NCI-H2029 (cell line): Measurements from ENCODE around the gene MINK1.

Experiments
- DNase-seq: peaks from one replicate; lab custom pipeline; 2025; lab: John Stamatoyannopoulos, UW

Gene MINK1

DNA sequence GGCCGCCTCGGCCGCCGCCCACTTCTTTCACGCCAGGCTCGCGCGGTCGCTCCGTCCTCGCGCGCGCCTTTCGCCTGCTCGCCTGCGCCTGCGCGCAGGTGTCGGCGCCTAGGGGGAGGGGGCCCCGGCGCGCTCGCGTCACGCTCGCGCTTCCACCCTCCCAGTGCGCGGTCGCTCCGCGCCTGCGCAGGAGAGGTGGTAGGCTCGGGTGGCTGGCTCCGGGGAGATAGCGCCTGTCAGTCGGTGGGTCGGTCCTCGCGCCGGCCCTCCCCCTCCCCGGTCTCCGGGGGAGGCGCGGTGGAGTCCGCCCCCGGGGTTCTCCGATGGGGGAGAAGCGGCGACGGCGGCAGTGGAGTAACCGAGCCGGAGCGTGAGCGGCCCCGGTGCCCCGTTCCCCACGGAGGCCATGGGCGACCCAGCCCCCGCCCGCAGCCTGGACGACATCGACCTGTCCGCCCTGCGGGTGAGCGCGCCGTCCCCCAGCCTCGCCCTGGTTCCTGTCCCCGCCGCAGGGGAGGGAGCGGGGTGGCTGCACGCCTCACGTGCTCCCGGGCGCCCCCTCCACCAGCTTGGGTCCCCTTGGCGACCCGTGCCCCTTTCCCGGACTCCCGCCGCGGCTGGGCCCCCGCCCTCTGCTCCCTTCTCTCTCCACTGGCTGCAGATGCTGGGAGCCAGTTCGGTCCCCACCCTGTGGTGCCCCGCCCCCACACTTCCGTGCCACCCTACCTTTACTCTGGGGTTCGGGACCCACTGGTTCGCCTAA lies at the start of gene MINK1:
TSS of gene MINK1 (plus strand) at position 163 of the 763 bp plus-strand sequence. CDS start at position 407, 244 bp downstream.
- peak; percentile 65 for DNase-seq

DNA sequence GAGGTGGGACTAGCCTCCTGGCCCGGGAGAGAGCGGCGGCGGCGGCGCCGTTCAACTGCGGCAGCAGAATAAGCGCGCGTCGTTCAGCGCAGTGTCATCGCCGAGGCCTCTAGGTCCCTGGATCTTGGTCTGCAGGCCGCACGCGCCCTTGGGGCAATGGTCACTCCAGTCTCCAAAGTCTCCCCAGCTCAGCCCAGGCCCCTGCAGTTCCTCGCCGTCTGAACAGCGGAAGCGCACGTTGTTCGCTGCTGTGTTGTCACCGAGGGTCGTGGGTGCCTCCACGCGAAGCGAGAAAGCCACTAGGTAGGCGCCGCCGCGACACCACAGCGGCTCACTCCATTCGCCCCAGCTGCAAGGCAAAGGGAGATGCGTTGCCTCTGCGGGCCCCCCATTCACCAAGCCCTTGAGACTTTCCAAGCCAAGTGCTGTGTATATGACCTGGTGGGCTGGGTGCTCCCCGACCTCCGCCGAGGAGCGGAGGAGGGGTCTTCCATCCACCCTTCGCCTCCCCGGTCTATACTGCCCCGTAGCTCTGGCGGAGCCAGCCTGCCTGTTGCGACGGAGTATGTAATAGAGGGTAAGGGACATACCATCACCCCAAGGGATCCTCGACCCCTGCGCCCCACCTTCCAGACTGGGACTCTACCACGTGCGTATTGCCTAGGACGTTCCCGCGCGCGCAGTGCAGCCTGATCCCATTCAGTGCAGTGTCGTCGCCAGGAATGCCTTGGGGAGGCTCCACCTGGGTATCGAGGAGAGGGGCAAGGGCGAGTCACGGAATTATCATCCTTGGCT lies 47.6 kb upstream of the MINK1 start:
- no peak for DNase-seq

DNA sequence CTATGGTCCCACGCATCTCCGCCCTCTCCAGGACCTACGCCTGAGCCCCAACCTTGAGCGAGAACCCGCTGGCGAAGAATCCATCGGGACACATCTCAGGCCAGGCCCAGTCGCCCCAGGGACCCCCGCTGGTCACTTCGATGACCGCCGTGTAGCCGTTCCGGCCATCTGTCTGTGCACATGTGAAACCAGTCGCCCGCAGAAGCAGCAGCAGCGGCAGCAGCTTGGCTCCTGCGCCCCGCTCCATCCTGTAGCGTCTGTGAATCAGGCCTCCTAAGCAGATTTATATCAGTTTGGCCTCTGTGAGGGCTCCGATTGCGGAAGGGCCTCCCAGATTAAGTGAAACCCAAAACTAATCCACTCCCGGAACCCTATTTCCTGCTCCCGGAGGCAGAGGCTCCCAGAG lies 47.0 kb upstream of the MINK1 start, which contains the start of gene VMO1:
TSS of gene VMO1 (minus strand) at position 259 of the 406 bp plus-strand sequence. CDS start at position 247, 12 bp downstream.
- no peak for DNase-seq

DNA sequence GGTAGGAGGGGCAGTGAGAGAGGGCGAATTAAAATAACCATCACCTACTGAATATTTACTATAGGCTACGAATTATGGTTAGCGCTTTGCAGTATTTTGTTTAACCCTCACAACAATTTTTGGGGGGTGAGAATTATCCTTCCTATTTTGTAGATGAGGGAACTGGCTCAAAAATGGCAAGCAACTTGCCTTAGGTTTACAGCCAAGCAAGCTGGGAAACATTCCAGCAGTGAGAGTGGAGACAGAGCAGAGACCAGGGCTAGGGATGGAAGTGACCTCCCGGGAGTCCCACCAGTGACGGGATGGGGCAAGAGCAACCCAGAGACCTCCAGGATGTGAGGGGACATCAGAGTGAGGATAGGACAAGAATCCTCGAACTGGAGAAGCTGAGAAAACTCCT lies 46.6 kb upstream of the MINK1 start:
- DNase-seq, result no peak

DNA sequence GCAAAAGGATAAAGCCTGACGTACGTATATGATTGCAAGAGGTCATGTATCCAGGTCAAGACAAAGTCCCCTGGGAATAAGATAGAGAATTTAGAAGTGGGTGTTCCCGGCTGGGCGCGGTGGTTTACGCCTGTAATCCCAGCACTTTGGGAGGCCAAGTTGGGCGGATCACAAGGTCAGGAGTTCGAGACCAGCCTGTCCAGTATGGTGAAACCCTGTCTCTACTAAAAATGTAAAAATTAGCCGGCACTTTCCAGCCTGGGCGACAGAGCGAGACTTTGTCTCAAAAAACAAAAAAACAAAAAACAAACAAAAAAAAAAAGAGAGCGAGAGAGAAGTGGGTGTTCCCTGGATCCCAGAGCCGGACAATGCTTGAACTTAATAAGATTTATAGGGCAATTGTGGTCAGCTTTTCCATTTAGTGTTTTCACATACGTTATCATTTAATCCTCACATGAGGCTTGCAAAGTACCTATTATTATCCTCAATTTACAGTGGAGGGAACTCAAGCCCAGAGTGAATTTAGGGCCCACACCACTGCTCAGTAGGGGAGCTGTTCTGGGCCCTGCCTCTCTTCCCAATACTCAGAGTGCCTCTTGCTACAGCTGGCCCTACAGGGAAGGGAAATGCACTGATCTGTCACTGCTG lies 44.9 kb upstream of the MINK1 start:
- DNase-seq, result no peak

DNA sequence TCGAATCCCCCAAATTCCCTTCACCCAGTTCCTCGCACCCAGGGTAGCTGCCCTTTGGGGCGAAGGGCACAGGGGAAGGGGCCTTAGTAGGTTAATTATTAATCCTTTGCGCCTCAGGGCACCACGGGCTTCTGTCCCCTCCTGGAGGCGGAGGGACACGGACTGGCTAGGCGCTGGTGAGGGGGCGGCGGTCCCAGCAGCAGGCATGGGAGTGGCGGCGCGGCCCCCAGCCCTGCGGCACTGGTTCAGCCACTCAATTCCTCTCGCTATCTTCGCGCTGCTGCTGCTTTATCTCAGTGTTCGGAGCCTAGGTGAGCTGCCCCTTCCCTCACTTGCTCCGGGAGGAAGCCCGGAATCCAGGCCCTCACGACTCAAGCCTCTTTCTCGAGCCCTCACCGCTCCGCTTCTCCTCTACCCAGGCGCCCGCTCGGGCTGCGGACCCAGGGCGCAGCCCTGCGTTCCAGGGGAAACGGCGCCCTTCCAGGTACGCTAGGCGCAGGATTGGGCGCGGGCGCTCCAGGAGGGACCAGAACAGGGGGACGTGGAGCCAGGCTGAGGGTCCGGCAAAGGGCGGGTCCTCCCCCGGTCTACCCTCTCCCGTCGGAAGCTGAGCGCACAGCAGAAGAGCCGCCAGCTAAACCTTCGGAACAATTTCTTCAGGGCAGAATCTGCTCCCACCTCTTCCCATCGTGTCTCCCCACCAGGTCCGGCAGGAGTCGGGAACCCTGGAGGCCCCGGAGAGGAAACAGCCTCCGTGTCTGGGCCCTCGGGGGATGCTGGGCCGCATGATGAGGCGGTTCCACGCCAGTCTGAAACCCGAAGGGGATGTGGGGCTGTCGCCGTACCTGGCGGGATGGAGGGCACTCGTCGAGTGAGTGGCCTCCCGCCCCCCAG lies 44.1 kb upstream of the MINK1 start, which contains the start of gene GLTPD2:
TSS of gene GLTPD2 (plus strand) at position 158 of the 894 bp plus-strand sequence. CDS start at position 206, 48 bp downstream.
- DNase-seq, result no peak

DNA sequence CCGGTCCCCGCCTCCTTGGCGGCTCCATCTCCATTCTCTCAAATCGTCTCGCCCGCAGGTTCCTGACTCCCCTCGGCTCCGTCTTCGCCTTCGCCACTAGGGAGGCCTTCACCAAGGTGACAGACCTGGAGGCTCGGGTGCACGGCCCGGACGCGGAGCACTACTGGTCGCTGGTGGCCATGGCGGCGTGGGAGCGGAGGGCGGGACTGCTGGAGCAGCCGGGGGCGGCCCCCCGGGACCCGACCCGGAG lies 43.5 kb upstream of the MINK1 start:
- DNase-seq, result no peak

DNA sequence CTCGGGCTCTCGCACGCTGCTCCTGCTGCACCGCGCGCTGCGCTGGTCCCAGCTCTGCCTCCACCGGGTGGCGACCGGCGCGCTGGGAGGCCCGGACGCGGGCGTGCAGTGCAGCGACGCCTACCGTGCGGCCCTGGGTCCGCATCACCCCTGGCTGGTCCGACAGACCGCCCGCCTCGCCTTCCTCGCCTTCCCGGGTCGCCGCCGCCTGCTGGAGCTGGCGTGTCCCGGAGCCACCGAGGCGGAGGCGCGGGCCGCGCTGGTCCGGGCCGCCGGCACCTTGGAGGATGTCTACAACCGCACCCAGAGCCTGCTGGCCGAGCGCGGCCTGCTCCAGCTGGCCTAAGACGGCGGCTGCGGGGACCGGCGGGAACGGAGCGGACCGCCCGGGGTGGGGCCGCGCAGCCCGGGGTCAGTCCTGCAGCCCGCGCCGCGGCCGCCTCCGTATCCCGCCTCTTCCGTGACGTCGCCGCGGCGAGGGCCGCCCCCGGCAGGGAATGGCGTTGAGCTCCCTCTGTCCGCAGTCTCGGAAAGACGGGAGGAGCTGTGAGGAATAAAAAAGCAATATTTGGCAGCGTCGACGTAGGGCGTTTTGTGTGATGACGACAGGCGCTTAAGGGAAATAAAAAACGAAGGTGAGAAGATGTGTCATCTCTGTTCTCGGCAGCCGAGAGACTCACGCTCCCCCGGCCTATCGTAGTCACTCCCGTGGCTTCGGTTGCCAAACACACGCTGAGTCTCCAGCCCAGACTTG lies 43.0 kb upstream of the MINK1 start:
- peak; percentile 33 for DNase-seq

DNA sequence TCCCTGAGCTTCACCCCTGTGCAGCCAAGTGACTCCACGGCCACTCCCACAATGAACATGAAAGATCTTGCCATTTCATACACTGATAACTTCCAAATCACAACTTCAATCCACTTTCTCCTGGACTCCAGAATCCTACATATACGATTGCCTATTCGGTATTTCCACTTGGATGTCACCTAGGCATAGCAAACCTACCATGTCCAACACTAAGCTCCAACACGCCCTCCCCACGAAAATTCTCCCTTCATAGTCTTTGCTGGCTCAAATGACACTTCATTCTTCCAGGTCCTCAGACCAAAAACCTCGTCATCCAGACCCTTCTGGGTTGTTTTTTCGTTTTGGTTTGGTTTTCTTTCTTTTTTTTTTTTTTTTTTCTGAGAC lies 42.4 kb upstream of the MINK1 start:
- DNase-seq, result no peak

DNA sequence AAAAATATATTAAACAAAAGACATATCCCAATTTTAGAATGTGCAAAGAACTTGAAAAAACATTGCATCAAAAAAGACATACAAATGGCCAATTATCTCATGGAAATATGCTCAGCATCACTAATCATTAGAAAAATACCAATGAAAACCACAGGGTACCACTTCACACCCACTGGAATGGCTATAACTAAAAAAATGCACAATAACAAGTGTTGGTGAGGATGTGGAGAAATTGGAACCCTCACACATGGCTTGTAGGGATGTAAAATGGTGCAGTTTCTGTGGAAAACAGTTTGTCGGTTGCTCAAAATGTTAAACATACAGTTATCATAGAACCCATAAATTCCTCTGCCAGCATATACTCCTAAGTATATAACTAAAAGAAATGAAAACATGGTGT lies 38.0 kb upstream of the MINK1 start:
- no peak for DNase-seq

DNA sequence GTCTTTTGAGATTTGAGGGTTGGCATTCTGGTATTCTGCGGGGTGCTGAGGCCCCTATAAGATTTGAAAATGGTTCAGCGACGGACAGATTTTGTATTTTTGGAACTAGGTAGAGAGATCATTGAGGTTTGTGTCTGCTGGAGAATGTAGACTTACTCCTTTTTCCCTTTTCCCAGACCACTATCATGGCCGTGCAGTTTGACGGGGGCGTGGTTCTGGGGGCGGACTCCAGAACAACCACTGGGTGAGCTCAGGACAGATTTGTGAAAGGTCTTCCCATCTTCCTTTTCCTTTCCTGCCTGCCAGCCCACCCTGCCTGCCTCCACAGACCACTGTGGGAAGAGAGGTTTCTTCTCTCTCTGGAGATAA lies 36.6 kb upstream of the MINK1 start:
- DNase-seq, result no peak

DNA sequence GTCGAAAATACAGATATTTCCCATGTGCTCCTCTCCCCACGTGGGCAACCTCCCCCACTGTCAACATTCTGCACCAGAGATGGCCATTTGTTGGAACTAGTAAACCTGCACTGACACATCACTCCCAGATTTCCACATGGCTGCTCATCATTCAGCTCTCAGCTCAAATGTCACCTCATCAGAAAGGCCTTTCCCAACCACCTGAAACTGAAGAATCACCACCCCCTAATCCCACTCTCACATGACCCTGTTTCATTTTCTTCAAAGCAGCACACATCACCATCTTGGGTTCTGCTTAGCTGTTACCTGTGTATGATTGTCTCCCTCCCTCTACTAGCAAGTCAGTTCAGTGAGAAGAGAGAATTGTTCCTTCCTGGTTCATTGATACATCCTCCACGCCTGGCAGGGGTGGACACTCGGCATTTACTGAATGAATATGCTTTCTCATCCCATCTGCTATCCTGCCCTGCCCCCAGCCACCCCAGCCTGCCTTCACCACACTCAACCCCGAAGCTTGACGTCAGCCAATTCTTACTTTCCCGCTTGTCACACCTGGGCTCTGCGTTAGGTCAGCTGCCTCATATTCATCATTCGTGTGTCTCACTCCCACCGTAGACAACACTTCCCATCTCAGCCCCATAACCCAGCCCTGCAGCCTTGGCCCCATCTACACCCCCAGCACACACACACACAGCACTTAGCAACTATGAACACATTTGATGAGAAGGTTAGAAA lies 32.5 kb upstream of the MINK1 start:
- no peak for DNase-seq

DNA sequence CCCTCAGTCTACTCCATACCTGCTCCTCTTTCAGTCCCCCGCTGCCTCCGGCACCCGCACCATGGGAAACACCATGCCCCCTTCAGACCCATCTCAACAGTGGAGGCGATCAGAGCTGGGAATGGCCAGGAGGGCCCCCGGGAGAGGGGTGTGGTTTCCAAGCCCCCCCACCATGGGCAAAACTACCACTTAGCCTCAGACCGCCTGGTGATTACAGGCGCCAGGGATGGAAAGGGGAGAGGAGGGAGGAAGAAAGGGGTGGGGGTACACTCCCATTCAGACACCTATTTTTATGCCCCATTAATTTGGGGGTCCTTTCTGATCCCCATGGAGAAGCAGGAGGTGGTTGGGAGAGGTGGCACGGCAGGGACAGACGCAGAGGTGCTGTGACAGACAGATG lies 30.9 kb upstream of the MINK1 start, which contains the start of gene C17orf114:
TSS of gene C17orf114 (minus strand) at position 101 of the 400 bp plus-strand sequence.
- no peak for DNase-seq

DNA sequence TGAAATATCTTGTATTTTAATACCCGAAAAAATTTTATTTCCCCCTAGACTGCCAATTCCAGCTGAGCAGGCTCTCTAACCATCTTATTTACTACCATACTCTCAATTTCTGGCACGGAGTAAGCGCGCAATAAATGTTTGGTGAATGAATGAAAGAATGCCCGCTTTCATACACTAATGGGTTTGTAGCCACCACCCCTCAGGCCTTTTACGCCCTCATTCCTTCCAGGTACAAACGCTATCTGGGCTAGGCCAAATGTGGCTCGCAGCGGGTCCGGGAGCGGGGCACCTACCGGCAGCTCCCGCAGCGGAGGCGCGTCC lies 26.7 kb upstream of the MINK1 start:
- DNase-seq, result no peak

DNA sequence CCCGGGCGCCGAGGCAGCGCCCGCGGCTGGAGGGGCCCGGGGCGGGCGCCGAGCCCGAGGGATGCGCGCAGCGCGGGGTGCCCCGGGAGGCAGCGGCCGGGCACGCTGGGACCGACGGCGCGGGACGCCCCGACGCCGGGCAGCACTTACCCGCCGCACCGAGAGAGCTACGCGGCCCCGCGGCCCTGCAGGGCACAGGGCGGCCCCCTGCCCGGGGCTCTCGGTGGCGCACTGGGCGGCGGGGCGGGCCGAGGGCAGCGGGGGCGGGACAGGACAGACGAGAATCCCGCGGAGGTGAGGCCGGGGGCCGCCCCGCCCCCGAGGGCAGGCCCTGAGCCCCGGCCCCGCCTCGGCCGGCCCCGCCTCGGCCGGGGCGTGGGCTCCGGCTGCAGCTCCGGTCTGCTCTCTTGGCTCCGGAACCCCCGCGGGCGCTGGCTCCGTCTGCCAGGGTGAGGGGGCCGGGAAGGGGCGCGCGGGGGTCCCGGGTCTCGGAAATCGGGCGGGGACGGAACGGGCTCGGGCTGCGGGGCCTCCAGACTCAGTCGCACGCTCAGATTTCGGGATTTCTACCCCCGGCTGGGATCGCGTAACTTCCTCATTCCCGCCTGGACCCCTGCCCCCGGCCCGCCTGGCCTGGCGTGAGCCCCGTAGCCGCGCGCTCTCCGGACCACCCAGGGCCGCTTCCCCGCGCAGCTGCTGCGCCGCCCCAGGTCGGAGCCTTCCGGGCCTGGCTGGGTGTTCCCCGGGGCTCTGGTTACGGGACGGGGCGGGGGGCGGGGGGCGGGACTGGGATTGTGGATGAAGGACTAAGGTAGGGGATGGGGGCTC lies 26.1 kb upstream of the MINK1 start, which contains the start of gene PLD2:
TSS of gene PLD2 (plus strand) at position 376 of the 828 bp plus-strand sequence. CDS start 621 bp downstream, outside the sequence.
- DNase-seq, result peak; percentile 27

DNA sequence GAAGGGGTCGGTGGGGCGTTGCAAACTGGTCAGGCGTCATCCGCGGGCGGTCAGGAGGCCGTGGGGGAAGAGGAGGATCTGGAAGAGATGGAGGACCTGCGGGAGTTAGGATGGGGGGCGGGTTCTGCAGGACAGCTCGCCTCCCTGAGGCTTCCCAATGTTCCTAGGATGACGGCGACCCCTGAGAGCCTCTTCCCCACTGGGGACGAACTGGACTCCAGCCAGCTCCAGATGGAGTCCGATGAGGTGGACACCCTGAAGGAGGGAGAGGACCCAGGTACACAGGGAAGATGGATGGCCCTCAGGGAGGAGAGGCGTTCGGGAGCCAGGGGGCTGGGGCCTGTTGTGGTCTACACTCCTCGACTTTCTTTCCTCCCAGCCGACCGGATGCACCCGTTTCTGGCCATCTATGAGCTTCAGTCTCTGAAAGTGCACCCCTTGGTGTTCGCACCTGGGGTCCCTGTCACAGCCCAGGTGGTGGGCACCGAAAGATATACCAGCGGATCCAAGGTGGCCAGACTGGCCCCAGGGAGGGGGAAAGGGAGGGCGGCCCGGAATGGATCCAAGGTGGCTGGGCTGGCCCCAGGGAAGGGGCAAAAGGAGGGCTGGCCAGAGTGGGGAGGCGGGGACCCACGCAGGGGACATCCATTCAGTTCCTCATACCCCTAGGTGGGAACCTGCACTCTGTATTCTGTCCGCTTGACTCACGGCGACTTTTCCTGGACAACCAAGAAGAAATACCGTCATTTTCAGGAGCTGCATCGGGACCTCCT lies 25.3 kb upstream of the MINK1 start:
- no peak for DNase-seq

DNA sequence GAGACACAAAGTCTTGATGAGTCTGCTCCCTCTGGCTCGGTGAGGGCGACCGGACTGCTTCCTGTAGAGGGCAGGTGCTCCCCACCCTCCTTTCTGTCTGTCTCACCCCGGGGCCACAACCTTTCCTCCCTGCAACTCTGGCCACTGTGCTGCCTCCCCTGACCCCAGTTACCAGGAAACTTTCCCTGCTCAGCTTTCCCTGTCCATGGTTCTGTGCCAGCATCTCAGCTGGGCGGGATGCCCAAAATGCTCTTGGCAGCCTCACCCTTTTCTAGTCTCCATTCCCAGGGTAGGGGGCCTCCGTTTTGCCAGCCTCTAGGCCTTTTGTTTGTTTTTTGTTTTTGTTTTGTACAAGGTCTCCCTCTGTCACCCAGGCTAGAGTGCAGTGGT lies 24.8 kb upstream of the MINK1 start:
- no peak for DNase-seq

DNA sequence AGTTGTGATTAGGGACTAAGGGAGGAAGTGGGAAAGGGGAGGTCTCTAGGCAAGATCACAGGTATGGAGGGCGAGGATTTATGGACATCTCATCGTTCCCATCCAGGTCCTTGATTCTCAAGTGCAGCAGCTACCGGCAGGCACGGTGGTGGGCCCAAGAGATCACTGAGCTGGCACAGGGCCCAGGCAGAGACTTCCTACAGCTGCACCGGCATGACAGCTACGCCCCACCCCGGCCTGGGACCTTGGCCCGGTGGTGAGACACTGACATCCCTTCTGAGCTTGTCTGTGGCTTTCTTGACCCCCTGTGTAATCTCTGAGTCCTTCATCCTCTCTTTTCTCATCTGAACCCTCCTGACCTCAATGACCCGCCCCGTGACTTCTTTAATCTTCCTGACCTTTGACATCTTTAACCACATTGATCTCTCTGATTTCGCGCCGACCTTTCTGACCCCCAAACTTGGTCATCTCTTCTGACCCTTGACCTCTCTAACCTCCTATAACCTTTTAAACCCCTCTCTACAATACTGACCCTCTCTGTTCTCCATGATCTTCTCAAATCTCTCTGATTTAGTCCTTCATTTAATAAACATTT lies 22.3 kb upstream of the MINK1 start:
- no peak for DNase-seq
